GM18951 (cell line): ENCODE results near the gene SRRD.
"Not testable (repeated sequence)": the region's sequence is repeated elsewhere in the genome, so short reads cannot be mapped to it uniquely, and the experiment has no call there.

Experiments used
- POLR2A ChIP-seq: IDR thresholded peaks from 4 replicates; pipeline ENCODE4 v1.6.1; 2011; ENCODE audit warnings: mild to moderate bottlenecking; ENCODE audit not compliant: insufficient read length, insufficient read depth; ENCODE audit errors: extremely low read depth
- in situ Hi-C: fragments of 300-500 bp; cut with MboI; formaldehyde crosslinking; loops from one replicate; pipeline ENCODE4 v1.12.0; 2022; ENCODE audit warnings: low sequenced_read_pairs, mixed read lengths, inconsistent platforms; ENCODE audit not compliant: unreplicated experiment

SRRD gene

GRCh38 chr22:26527167-26527566 lies 43.5 kb downstream of the SRRD start:
- in situ Hi-C loops, result no loop called here
- TF ChIP-seq POLR2A, result no peak

GRCh38 chr22:26527574-26528465 lies 44.1 kb downstream of the SRRD start:
- in situ Hi-C loops, result no loop called here
- no peak for TF ChIP-seq POLR2A

- in situ Hi-C loops, result not testable (repeated sequence)
Measured at GRCh38 chr22:26528518-26528917, 44.8 kb downstream of the SRRD start.

- in situ Hi-C loops, result no loop called here
- no peak for TF ChIP-seq POLR2A
Measured at GRCh38 chr22:26529345-26529744, 45.7 kb downstream of the SRRD start.

GRCh38 chr22:26534171-26534855 lies 50.6 kb downstream of the SRRD start:
- no peak for TF ChIP-seq POLR2A

GRCh38 chr22:26534874-26535602 lies 51.4 kb downstream of the SRRD start:
- in situ Hi-C loops, result no loop called here
- no peak for TF ChIP-seq POLR2A

More at GRCh38 chr22:26534171-26534855, 50.6 kb downstream of the SRRD start:
- in situ Hi-C loops, result no loop called here

GRCh38 chr22:26535603-26535908 lies 51.9 kb downstream of the SRRD start:
- no peak for TF ChIP-seq POLR2A
- in situ Hi-C loops, result no loop called here

GRCh38 chr22:26536056-26536761 lies 52.5 kb downstream of the SRRD start:
- TF ChIP-seq POLR2A, result no peak
- in situ Hi-C loops, result no loop called here

- no peak for TF ChIP-seq POLR2A
- in situ Hi-C loops, result no loop called here
Measured at GRCh38 chr22:26536762-26537134, 53.1 kb downstream of the SRRD start.

GRCh38 chr22:26540119-26540518 lies 56.4 kb downstream of the SRRD start:
- in situ Hi-C loops, result no loop called here
- no peak for TF ChIP-seq POLR2A

- TF ChIP-seq POLR2A, result no peak
- in situ Hi-C loops, result no loop called here
Measured at GRCh38 chr22:26541167-26541819, 57.6 kb downstream of the SRRD start.

- in situ Hi-C loops, result no loop called here
- TF ChIP-seq POLR2A, result no peak
Measured at GRCh38 chr22:26542831-26543230, 59.2 kb downstream of the SRRD start.
